H9 (cell line): ENCODE results near the gene KAT7. TPM values are rescaled to one million over a fixed set of nuclear protein-coding genes. Genes with fewer than 3 reads are reported as not detected.

Experiments used
- DNase-seq: peaks from one replicate; pipeline ENCODE4 v3.0.0-alpha.2; 2017
- H2AFZ ChIP-seq: one replicate; pipeline ENCODE4 v1.6.1; 2013; ENCODE audit warnings: mild to moderate bottlenecking, low read length, control low read depth, moderate library complexity
- H2AK5ac ChIP-seq: 2 replicates; pipeline ENCODE4 v1.6.1; 2013; ENCODE audit warnings: low read length, control low read depth, mixed read lengths; ENCODE audit not compliant: insufficient read length
- H2BK120ac ChIP-seq: one replicate; pipeline ENCODE4 v1.6.1; 2013; ENCODE audit warnings: low read depth, mild to moderate bottlenecking, low read length, control low read depth, inconsistent platforms; ENCODE audit not compliant: poor library complexity, severe bottlenecking
- H2BK12ac ChIP-seq: 2 replicates; pipeline ENCODE4 v1.6.1; 2013; ENCODE audit warnings: low read length, control low read depth, mixed read lengths, low read depth; ENCODE audit not compliant: insufficient read length
- H2BK15ac ChIP-seq: 2 replicates; pipeline ENCODE4 v1.6.1; 2013; ENCODE audit warnings: low read depth, low read length, control low read depth
- H2BK20ac ChIP-seq: one replicate; pipeline ENCODE4 v1.6.1; 2013; ENCODE audit warnings: low read depth, mild to moderate bottlenecking, low read length, control low read depth, inconsistent platforms; ENCODE audit not compliant: poor library complexity, severe bottlenecking
- H2BK5ac ChIP-seq: 2 replicates; pipeline ENCODE4 v1.6.1; 2013; ENCODE audit warnings: low read length, control low read depth, mixed read lengths; ENCODE audit not compliant: insufficient read length
- H3K14ac ChIP-seq: 2 replicates; pipeline ENCODE4 v1.6.1; 2013; ENCODE audit warnings: low read length, control low read depth; ENCODE audit not compliant: insufficient read depth
- H3K18ac ChIP-seq: 2 replicates; pipeline ENCODE4 v1.6.1; 2013; ENCODE audit warnings: low read depth, mild to moderate bottlenecking, mixed read lengths, low read length, control low read depth; ENCODE audit not compliant: insufficient read length
- H3K23ac ChIP-seq: 2 replicates; pipeline ENCODE4 v1.6.1; 2013; ENCODE audit warnings: low read length, control low read depth, mixed read lengths, low read depth; ENCODE audit not compliant: insufficient read length
- H3K23me2 ChIP-seq: 2 replicates; pipeline ENCODE4 v1.6.1; 2013; ENCODE audit warnings: low read depth, mild to moderate bottlenecking, mixed read lengths, low read length, control low read depth; ENCODE audit not compliant: insufficient read length, poor library complexity, severe bottlenecking
- H3K27ac ChIP-seq: 2 replicates; pipeline ENCODE4 v1.5.1; 2013; ENCODE audit warnings: low read length, control low read depth, mixed read lengths, low read depth; ENCODE audit not compliant: insufficient read length
- H3K27me3 ChIP-seq: 2 replicates; pipeline ENCODE4 v1.6.1; 2013; ENCODE audit warnings: low read length, control low read depth, inconsistent platforms; ENCODE audit not compliant: insufficient read depth
- H3K4ac ChIP-seq: 2 replicates; pipeline ENCODE4 v1.6.1; 2013; ENCODE audit warnings: low read depth, mild to moderate bottlenecking, control low read depth, inconsistent platforms, low read length, moderate library complexity
- H3K4me1 ChIP-seq: 2 replicates; pipeline ENCODE4 v1.6.1; 2013; ENCODE audit warnings: low read length, control low read depth, inconsistent platforms; ENCODE audit not compliant: insufficient read depth
- H3K4me2 ChIP-seq: 2 replicates; pipeline ENCODE4 v1.6.1; 2013; ENCODE audit warnings: low read length, control low read depth, mixed read lengths; ENCODE audit not compliant: insufficient read length, insufficient read depth
- H3K56ac ChIP-seq: 2 replicates; pipeline ENCODE4 v1.6.1; 2013; ENCODE audit warnings: low read depth, mild to moderate bottlenecking, mixed read lengths, low read length, control low read depth; ENCODE audit not compliant: insufficient read length
- H3K79me1 ChIP-seq: 2 replicates; pipeline ENCODE4 v1.6.1; 2013; ENCODE audit warnings: low read depth, mild to moderate bottlenecking, moderate library complexity, low read length, control low read depth, inconsistent platforms; ENCODE audit not compliant: insufficient read depth, poor library complexity, severe bottlenecking
- H3K79me2 ChIP-seq: 2 replicates; pipeline ENCODE4 v1.6.1; 2013; ENCODE audit warnings: low read length, control low read depth, inconsistent platforms; ENCODE audit not compliant: insufficient read depth
- H3K9ac ChIP-seq: 2 replicates; pipeline ENCODE4 v1.6.1; 2013; ENCODE audit warnings: low read length, control low read depth, mixed read lengths; ENCODE audit not compliant: insufficient read length; ENCODE audit errors: extremely low read depth
- H3K9me3 ChIP-seq: one replicate; pipeline ENCODE4 v1.6.1; 2013; ENCODE audit warnings: low read depth, low read length, inconsistent platforms; ENCODE audit not compliant: control insufficient read depth
- H3T11ph ChIP-seq: one replicate; pipeline ENCODE4 v1.6.1; 2013; ENCODE audit warnings: mild to moderate bottlenecking, low read length, control low read depth, inconsistent platforms
- H4K20me1 ChIP-seq: one replicate; pipeline ENCODE4 v1.6.1; 2013; ENCODE audit not compliant: control insufficient read depth, insufficient read length, insufficient read depth
- H4K5ac ChIP-seq: 2 replicates; pipeline ENCODE4 v1.6.1; 2013; ENCODE audit warnings: low read depth, mild to moderate bottlenecking, mixed read lengths, low read length, control low read depth; ENCODE audit not compliant: insufficient read length
- H4K8ac ChIP-seq: replicated peaks from 2 replicates; pipeline ENCODE4 v1.6.1; 2013; ENCODE audit warnings: low read length, control low read depth, mixed read lengths, low read depth; ENCODE audit not compliant: insufficient read length
- H4K91ac ChIP-seq: 2 replicates; pipeline ENCODE4 v1.6.1; 2013; ENCODE audit warnings: low read depth, mild to moderate bottlenecking, moderate library complexity, mixed read lengths, low read length, control low read depth; ENCODE audit not compliant: insufficient read length
- H3K27ac Mint-ChIP-seq, 3 experiments: 2 replicates in 2 of 3; 3 replicates in 1 of 3; pipeline ENCODE4 v1.8.0; 2020 to 2021; ENCODE audit warnings: mixed read lengths in 3 of 3, mild to moderate bottlenecking in 1 of 3, moderate library complexity in 1 of 3
- H3K27me3 Mint-ChIP-seq: 2 replicates; pipeline ENCODE4 v1.8.0; 2021; ENCODE audit warnings: low read depth, mild to moderate bottlenecking, moderate library complexity, mixed read lengths
- H3K36me3 Mint-ChIP-seq, 3 experiments: 2 replicates in 2 of 3; 3 replicates in 1 of 3; pipeline ENCODE4 v1.8.0; 2020 to 2021; ENCODE audit warnings: low read depth in 3 of 3, mixed read lengths in 3 of 3; ENCODE audit not compliant: insufficient read depth in 1 of 3
- H3K4me1 Mint-ChIP-seq, 2 experiments: 2 replicates each; pipeline ENCODE4 v1.8.0; 2020; ENCODE audit warnings: mixed read lengths in 2 of 2
- H3K4me3 Mint-ChIP-seq, 2 experiments: 2 replicates in 1 of 2; 3 replicates in 1 of 2; pipeline ENCODE4 v1.8.0; 2020 to 2021; ENCODE audit warnings: mild to moderate bottlenecking in 2 of 2, mixed read lengths in 2 of 2, moderate library complexity in 1 of 2
- H3K9me3 Mint-ChIP-seq, 2 experiments: 2 replicates in 1 of 2; 3 replicates in 1 of 2; pipeline ENCODE4 v1.8.0; 2020; ENCODE audit warnings: mild to moderate bottlenecking in 2 of 2, mixed read lengths in 2 of 2, moderate library complexity in 1 of 2
- CTCF ChIP-seq: fragments of 200-600 bp; sonication (generic); conservative IDR thresholded peaks from 3 replicates; pipeline ENCODE4 v1.8.0; 2021; ENCODE audit warnings: antibody characterized with exemption, mild to moderate bottlenecking
- WGBS: extraction: QIAGEN DNeasy Blood & Tissue Kit; methylation state at CpG from one replicate; pipeline ENCODE4 v1.1.7; 2013; ENCODE audit warnings: missing lambda C conversion rate, low lambda C conversion rate, mixed read lengths; ENCODE audit not compliant: insufficient read length; ENCODE audit errors: extremely low coverage; 5-methylcytosine and 5-hydroxymethylcytosine counted together
- total RNA-seq: library from RNA; stranded (reverse); gene quantifications from 2 replicates; pipeline ENCODE4 v1.2.1, GENCODE V29; 2021

KAT7 gene
- total RNA-seq, 1 experiment from 2014 or later, result 93.1 TPM

GRCh38 chr17:49846938-49847712 lies 58.6 kb downstream of the KAT7 start:
- Histone ChIP-seq H3K18ac (no peak overlapping the region), H3K9ac (no peak overlapping the region), H3K4me2 (no peak overlapping the region), H3K4me1 (no peaks in the 10 kb centered on the region), H3K56ac (no peak overlapping the region), H4K8ac (no peak overlapping the region), H4K20me1 (no peaks in the 10 kb centered on the region), H3T11ph (no peak overlapping the region), H3K23ac (no peak overlapping the region), H3K4ac (no peak overlapping the region), H3K27ac (no peak overlapping the region), H2BK120ac (no peak overlapping the region), H3K79me1 (no peaks in the 10 kb centered on the region), H2AK5ac (no peak overlapping the region), H2BK5ac (no peak overlapping the region), H2BK12ac (no peak overlapping the region), H3K23me2 (peaks cover 3% of the 10 kb centered on the region), H2BK15ac (no peak overlapping the region), H4K91ac (no peak overlapping the region), H3K14ac (no peak overlapping the region), H3K27me3 (no peaks in the 10 kb centered on the region; the same call in 1 of the 2 replicates), H3K9me3 (no peaks in the 10 kb centered on the region), H4K5ac (no peak overlapping the region), H2BK20ac (no peak overlapping the region), H2AFZ (no peak overlapping the region), H3K79me2 (no peaks in the 10 kb centered on the region)
- no peak for TF ChIP-seq CTCF
- H3K4me1 Mint-ChIP-seq, result peaks cover 16 to 25% of the 10 kb centered on the region in 2 experiments
- H3K36me3 Mint-ChIP-seq, result peaks cover 4 to 11% (median 4%) of the 10 kb centered on the region in 3 experiments; a peak in 4 of 7 replicates
- H3K27me3 Mint-ChIP-seq, result peaks cover 24% of the 10 kb centered on the region
- H3K4me3 Mint-ChIP-seq, result no peak overlapping the region
- WGBS, result no CpG with 5 or more reads among the region's 9 CpGs
- H3K9me3 Mint-ChIP-seq, result no peaks in the 10 kb centered on the region
- DNase-seq, result no peak
- H3K27ac Mint-ChIP-seq, result peak overlapping the region in 1 of 3 experiments; percentile 30; a peak in 2 of 7 replicates
